Measurements from ENCODE around the gene FRMD4A. TPM values are rescaled to one million over a fixed set of nuclear protein-coding genes. Genes with fewer than 3 reads are reported as not detected.

Gene FRMD4A
- polyA plus RNA-seq, 1 of the 3 experiments (the other 2 are of a cell fraction): 37.7 TPM

DNA sequence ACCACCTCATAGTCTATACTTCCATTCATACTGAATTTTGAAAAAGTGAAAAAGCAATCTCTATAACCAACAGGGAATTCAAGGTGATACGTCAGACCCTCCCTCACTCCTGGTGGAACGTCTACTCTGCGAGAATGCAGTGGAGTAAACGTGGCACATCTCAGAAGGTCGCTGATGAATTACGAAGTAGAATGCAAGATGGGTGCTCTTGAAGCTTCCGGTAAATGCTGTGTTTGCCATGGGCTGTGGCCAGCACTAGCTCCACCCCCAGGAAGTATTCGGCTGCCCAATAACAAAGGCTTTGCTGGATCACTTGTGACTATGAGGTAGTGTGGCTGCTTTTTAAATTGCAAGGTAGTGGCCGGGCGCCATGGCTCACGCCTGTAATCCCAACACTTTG lies 517.9 kb downstream of the FRMD4A start (continued):
- TF ChIP-seq, protein P1, sequence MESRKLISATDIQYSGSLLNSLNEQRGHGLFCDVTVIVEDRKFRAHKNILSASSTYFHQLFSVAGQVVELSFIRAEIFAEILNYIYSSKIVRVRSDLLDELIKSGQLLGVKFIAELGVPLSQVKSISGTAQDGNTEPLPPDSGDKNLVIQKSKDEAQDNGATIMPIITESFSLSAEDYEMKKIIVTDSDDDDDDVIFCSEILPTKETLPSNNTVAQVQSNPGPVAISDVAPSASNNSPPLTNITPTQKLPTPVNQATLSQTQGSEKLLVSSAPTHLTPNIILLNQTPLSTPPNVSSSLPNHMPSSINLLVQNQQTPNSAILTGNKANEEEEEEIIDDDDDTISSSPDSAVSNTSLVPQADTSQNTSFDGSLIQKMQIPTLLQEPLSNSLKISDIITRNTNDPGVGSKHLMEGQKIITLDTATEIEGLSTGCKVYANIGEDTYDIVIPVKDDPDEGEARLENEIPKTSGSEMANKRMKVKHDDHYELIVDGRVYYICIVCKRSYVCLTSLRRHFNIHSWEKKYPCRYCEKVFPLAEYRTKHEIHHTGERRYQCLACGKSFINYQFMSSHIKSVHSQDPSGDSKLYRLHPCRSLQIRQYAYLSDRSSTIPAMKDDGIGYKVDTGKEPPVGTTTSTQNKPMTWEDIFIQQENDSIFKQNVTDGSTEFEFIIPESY (IDR thresholded peaks at IDR 0.05; ENCODE audit: borderline replicate concordance, low read depth): no peak
- no peak for TF ChIP-seq GATA2 (CRISPR knock-in tag; IDR thresholded peaks at IDR 0.05)
- TF ChIP-seq, protein P2, sequence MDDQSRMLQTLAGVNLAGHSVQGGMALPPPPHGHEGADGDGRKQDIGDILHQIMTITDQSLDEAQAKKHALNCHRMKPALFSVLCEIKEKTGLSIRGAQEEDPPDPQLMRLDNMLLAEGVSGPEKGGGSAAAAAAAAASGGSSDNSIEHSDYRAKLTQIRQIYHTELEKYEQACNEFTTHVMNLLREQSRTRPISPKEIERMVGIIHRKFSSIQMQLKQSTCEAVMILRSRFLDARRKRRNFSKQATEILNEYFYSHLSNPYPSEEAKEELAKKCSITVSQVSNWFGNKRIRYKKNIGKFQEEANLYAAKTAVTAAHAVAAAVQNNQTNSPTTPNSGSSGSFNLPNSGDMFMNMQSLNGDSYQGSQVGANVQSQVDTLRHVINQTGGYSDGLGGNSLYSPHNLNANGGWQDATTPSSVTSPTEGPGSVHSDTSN (IDR thresholded peaks at IDR 0.05): no peak
- TF ChIP-seq, protein P3, sequence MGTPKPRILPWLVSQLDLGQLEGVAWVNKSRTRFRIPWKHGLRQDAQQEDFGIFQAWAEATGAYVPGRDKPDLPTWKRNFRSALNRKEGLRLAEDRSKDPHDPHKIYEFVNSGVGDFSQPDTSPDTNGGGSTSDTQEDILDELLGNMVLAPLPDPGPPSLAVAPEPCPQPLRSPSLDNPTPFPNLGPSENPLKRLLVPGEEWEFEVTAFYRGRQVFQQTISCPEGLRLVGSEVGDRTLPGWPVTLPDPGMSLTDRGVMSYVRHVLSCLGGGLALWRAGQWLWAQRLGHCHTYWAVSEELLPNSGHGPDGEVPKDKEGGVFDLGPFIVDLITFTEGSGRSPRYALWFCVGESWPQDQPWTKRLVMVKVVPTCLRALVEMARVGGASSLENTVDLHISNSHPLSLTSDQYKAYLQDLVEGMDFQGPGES (IDR thresholded peaks at IDR 0.05; ENCODE audit: low read depth, low read length): no peak
- TF ChIP-seq MEF2A (IDR thresholded peaks at IDR 0.05; ENCODE audit: borderline replicate concordance, low read depth): no peak
- no peak for TF ChIP-seq TAF1 (IDR thresholded peaks at IDR 0.05; ENCODE audit: borderline replicate concordance, low read depth, low read length)

DNA sequence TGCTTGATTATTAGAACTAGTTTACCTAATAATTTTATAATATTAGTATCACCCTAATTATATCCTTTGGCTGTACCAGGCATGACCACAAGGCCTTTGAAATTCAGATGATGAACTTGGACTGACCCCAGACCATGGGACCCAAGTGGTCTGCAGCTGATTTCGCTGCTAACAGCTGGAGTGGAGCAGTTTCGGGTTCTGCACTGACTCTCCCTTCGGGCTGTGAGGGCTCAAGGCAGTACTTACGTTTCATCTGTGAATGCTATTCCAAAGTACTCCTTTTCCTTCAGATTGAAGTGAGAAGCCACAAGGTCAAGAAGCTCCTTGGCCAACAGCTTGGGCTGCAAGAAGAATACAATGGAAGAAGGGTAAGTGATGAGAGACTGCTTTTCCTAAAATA lies 520.2 kb downstream of the FRMD4A start:
- no peak for DNase-seq
- H3K27ac ChIP-seq (ENCODE audit: low read depth in 2 of 2, low read length in 1 of 2): no peak overlapping the region
- H3K79me2 ChIP-seq (ENCODE audit: insufficient read depth): peaks cover 89% of the 10 kb centered on the region
- H3K9me3 ChIP-seq: no peaks in the 10 kb centered on the region
- no peak overlapping the region for H2AFZ ChIP-seq (ENCODE audit: low read depth)
- no peaks in the 10 kb centered on the region for H3K9me2 ChIP-seq
- H3K36me3 ChIP-seq (replicated peaks in 1 of 2; ENCODE audit: control insufficient read depth in 1 of 2, insufficient read depth in 2 of 2, low read length in 1 of 2): peaks cover 0 to 20% of the 10 kb centered on the region in 2 experiments
- no peak overlapping the region for H3K4me3 ChIP-seq (ENCODE audit: low read depth in 2 of 2, low read length in 1 of 2)
- peaks cover 0 to 3% of the 10 kb centered on the region in 2 experiments; a peak in 1 of 4 replicates for H3K4me1 ChIP-seq (ENCODE audit: control insufficient read depth in 1 of 2, insufficient read depth in 2 of 2, low read depth in 1 of 2, low read length in 1 of 2)
- H3K4me2 ChIP-seq: no peak overlapping the region
- POLR2A ChIA-PET: no interaction called here
- no peak overlapping the region for H3K9ac ChIP-seq
- 100% methylated on average over 4 of the region's 4 CpGs for WGBS (ENCODE audit: low lambda C conversion rate)
- H3F3A ChIP-seq (replicated peaks; ENCODE audit: insufficient read depth): peaks cover 10% of the 10 kb centered on the region
- no peaks in the 10 kb centered on the region for H3K27me3 ChIP-seq (ENCODE audit: insufficient read depth)
- H4K20me1 ChIP-seq (ENCODE audit: insufficient read depth): peaks cover 16% of the 10 kb centered on the region; the same call in 1 of the 2 replicates
- CTCF ChIA-PET: interaction anchor here (0.7 kb wide), 1 partner anchor 14 kb away, joined by 3 read pairs; no protein-coding TSS in a partner anchor
- TF ChIP-seq, protein P4, sequence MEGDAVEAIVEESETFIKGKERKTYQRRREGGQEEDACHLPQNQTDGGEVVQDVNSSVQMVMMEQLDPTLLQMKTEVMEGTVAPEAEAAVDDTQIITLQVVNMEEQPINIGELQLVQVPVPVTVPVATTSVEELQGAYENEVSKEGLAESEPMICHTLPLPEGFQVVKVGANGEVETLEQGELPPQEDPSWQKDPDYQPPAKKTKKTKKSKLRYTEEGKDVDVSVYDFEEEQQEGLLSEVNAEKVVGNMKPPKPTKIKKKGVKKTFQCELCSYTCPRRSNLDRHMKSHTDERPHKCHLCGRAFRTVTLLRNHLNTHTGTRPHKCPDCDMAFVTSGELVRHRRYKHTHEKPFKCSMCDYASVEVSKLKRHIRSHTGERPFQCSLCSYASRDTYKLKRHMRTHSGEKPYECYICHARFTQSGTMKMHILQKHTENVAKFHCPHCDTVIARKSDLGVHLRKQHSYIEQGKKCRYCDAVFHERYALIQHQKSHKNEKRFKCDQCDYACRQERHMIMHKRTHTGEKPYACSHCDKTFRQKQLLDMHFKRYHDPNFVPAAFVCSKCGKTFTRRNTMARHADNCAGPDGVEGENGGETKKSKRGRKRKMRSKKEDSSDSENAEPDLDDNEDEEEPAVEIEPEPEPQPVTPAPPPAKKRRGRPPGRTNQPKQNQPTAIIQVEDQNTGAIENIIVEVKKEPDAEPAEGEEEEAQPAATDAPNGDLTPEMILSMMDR (IDR thresholded peaks at IDR 0.05): no peak
- TF ChIP-seq, protein P5, sequence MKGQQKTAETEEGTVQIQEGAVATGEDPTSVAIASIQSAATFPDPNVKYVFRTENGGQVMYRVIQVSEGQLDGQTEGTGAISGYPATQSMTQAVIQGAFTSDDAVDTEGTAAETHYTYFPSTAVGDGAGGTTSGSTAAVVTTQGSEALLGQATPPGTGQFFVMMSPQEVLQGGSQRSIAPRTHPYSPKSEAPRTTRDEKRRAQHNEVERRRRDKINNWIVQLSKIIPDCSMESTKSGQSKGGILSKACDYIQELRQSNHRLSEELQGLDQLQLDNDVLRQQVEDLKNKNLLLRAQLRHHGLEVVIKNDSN (IDR thresholded peaks at IDR 0.05; ENCODE audit: borderline replicate concordance, low read depth): no peak
- TF ChIP-seq, protein P6, sequence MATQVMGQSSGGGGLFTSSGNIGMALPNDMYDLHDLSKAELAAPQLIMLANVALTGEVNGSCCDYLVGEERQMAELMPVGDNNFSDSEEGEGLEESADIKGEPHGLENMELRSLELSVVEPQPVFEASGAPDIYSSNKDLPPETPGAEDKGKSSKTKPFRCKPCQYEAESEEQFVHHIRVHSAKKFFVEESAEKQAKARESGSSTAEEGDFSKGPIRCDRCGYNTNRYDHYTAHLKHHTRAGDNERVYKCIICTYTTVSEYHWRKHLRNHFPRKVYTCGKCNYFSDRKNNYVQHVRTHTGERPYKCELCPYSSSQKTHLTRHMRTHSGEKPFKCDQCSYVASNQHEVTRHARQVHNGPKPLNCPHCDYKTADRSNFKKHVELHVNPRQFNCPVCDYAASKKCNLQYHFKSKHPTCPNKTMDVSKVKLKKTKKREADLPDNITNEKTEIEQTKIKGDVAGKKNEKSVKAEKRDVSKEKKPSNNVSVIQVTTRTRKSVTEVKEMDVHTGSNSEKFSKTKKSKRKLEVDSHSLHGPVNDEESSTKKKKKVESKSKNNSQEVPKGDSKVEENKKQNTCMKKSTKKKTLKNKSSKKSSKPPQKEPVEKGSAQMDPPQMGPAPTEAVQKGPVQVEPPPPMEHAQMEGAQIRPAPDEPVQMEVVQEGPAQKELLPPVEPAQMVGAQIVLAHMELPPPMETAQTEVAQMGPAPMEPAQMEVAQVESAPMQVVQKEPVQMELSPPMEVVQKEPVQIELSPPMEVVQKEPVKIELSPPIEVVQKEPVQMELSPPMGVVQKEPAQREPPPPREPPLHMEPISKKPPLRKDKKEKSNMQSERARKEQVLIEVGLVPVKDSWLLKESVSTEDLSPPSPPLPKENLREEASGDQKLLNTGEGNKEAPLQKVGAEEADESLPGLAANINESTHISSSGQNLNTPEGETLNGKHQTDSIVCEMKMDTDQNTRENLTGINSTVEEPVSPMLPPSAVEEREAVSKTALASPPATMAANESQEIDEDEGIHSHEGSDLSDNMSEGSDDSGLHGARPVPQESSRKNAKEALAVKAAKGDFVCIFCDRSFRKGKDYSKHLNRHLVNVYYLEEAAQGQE (IDR thresholded peaks at IDR 0.05; ENCODE audit: low read depth, low read length): no peak
- TF ChIP-seq MXI1 (IDR thresholded peaks at IDR 0.05; ENCODE audit: low read depth, low read length) (no peak), EZH2phosphoT487 (IDR thresholded peaks at IDR 0.05; ENCODE audit: borderline replicate concordance, low read depth) (no peak), RCOR1 (IDR thresholded peaks at IDR 0.05; ENCODE audit: low read length) (no peak), GATA2 (CRISPR knock-in tag; IDR thresholded peaks at IDR 0.05) (no peak), NRF1 (IDR thresholded peaks at IDR 0.05; ENCODE audit: low read depth, low read length) (no peak), SMC3 (IDR thresholded peaks at IDR 0.05; ENCODE audit: low read depth, low read length) (no peak), EP300 (IDR thresholded peaks at IDR 0.05; ENCODE audit: borderline replicate concordance in 1 of 2, low read depth in 1 of 2, low read length in 1 of 2) (no peak), FOXJ3 (CRISPR knock-in tag; IDR thresholded peaks at IDR 0.05) (no peak), GABPA (IDR thresholded peaks at IDR 0.05; ENCODE audit: low read depth) (no peak)
- TF ChIP-seq, protein P2 (IDR thresholded peaks at IDR 0.05): no peak
